Nephron progenitor cell (in vitro differentiated cells): ENCODE data around the gene TRMT6.

Source experiments
- DNase-seq: peaks from one replicate; pipeline ENCODE4 v3.0.0; 2021
- H3K27ac Mint-ChIP-seq: 2 replicates; pipeline ENCODE4 v1.8.0; 2021; ENCODE audit warnings: mild to moderate bottlenecking, moderate library complexity, mixed read lengths
- H3K27me3 Mint-ChIP-seq: 2 replicates; pipeline ENCODE4 v1.8.0; 2021; ENCODE audit warnings: mild to moderate bottlenecking, low read depth, mixed read lengths; ENCODE audit not compliant: poor library complexity
- H3K36me3 Mint-ChIP-seq: 2 replicates; pipeline ENCODE4 v1.8.0; 2021; ENCODE audit warnings: low read depth, mixed read lengths
- H3K4me1 Mint-ChIP-seq: 2 replicates; pipeline ENCODE4 v1.8.0; 2021; ENCODE audit warnings: mixed read lengths
- H3K4me3 Mint-ChIP-seq: 2 replicates; pipeline ENCODE4 v1.8.0; 2021; ENCODE audit warnings: mild to moderate bottlenecking, moderate library complexity, mixed read lengths
- H3K9me3 Mint-ChIP-seq: 2 replicates; pipeline ENCODE4 v1.8.0; 2021; ENCODE audit warnings: mild to moderate bottlenecking, moderate library complexity, mixed read lengths
- CTCF ChIP-seq: fragments of 200-600 bp; sonication (generic); IDR thresholded peaks from 2 replicates; pipeline ENCODE4 v1.5.0; 2021; ENCODE audit warnings: antibody characterized with exemption

The TRMT6 gene

GRCh38 chr20:5920581-5920980 is 29.8 kb downstream of the TRMT6 start:
- no peaks in the 10 kb centered on the region for H3K36me3 Mint-ChIP-seq
- no peak overlapping the region for H3K4me3 Mint-ChIP-seq
- no peak for DNase-seq
- TF ChIP-seq CTCF: no peak
- no peak overlapping the region for H3K27ac Mint-ChIP-seq
- peaks cover 9% of the 10 kb centered on the region for H3K4me1 Mint-ChIP-seq
- H3K9me3 Mint-ChIP-seq: no peaks in the 10 kb centered on the region
- H3K27me3 Mint-ChIP-seq: peaks cover 29% of the 10 kb centered on the region

- no peaks in the 10 kb centered on the region for H3K9me3 Mint-ChIP-seq
- peaks cover 9% of the 10 kb centered on the region for H3K4me1 Mint-ChIP-seq
- no peak for DNase-seq
- peaks cover 34% of the 10 kb centered on the region for H3K27me3 Mint-ChIP-seq
- H3K27ac Mint-ChIP-seq: no peak overlapping the region
- no peak overlapping the region for H3K4me3 Mint-ChIP-seq
- TF ChIP-seq CTCF: no peak
- no peaks in the 10 kb centered on the region for H3K36me3 Mint-ChIP-seq
Measured at GRCh38 chr20:5919626-5920544, 30.4 kb downstream of the TRMT6 start.

GRCh38 chr20:5918856-5919625 is 31.3 kb downstream of the TRMT6 start:
- TF ChIP-seq CTCF: no peak
- peaks cover 32% of the 10 kb centered on the region for H3K27me3 Mint-ChIP-seq
- no peaks in the 10 kb centered on the region for H3K9me3 Mint-ChIP-seq
- peaks cover 9% of the 10 kb centered on the region for H3K4me1 Mint-ChIP-seq
- DNase-seq: no peak
- H3K4me3 Mint-ChIP-seq: no peak overlapping the region
- no peaks in the 10 kb centered on the region for H3K36me3 Mint-ChIP-seq
- no peak overlapping the region for H3K27ac Mint-ChIP-seq

- H3K9me3 Mint-ChIP-seq: no peaks in the 10 kb centered on the region
- TF ChIP-seq CTCF: no peak
- no peak overlapping the region for H3K27ac Mint-ChIP-seq
- H3K4me3 Mint-ChIP-seq: no peak overlapping the region
- DNase-seq: no peak
- peaks cover 16% of the 10 kb centered on the region for H3K4me1 Mint-ChIP-seq
- H3K27me3 Mint-ChIP-seq: peaks cover 35% of the 10 kb centered on the region
- no peaks in the 10 kb centered on the region for H3K36me3 Mint-ChIP-seq
Measured at GRCh38 chr20:5914859-5915258, 35.5 kb downstream of the TRMT6 start.

GRCh38 chr20:5913166-5913565 is 37.2 kb downstream of the TRMT6 start:
- H3K27me3 Mint-ChIP-seq: peaks cover 52% of the 10 kb centered on the region
- no peak for DNase-seq
- no peak overlapping the region for H3K27ac Mint-ChIP-seq

More at GRCh38 chr20:5913166-5913565, 37.2 kb downstream of the TRMT6 start:
- no peak overlapping the region for H3K4me3 Mint-ChIP-seq
- H3K9me3 Mint-ChIP-seq: no peaks in the 10 kb centered on the region
- peaks cover 7% of the 10 kb centered on the region for H3K4me1 Mint-ChIP-seq
- no peaks in the 10 kb centered on the region for H3K36me3 Mint-ChIP-seq
- no peak for TF ChIP-seq CTCF
